HFFc6 (cell line): ENCODE data around the gene DGKZ. TPM values are rescaled to one million over a fixed set of nuclear protein-coding genes. Genes with fewer than 3 reads are reported as not detected.

ENCODE experiments used
- DNase-seq: peaks from one replicate; pipeline ENCODE4 v3.0.0-alpha.2; 2018
- H3K27ac Mint-ChIP-seq: 2 replicates; pipeline ENCODE4 v1.8.0; 2020; ENCODE audit warnings: mild to moderate bottlenecking, mixed read lengths
- H3K27me3 Mint-ChIP-seq: 2 replicates; pipeline ENCODE4 v1.8.0; 2021; ENCODE audit warnings: mild to moderate bottlenecking, moderate library complexity, mixed read lengths; ENCODE audit not compliant: insufficient read depth
- H3K36me3 Mint-ChIP-seq: 2 replicates; pipeline ENCODE4 v1.8.0; 2021; ENCODE audit warnings: low read depth, mixed read lengths
- H3K4me1 Mint-ChIP-seq: 2 replicates; pipeline ENCODE4 v1.8.0; 2020; ENCODE audit warnings: low read depth, mixed read lengths
- H3K4me3 Mint-ChIP-seq: 2 replicates; pipeline ENCODE4 v1.8.0; 2020; ENCODE audit warnings: mild to moderate bottlenecking, moderate library complexity, mixed read lengths
- H3K9me3 Mint-ChIP-seq: 2 replicates; pipeline ENCODE4 v1.8.0; 2020; ENCODE audit warnings: mild to moderate bottlenecking, mixed read lengths
- CTCF ChIP-seq: fragments of 200-600 bp; sonication (generic); IDR thresholded peaks from 2 replicates; pipeline ENCODE4 v1.5.0; 2021; ENCODE audit warnings: antibody characterized with exemption, mild to moderate bottlenecking
- total RNA-seq, 6 experiments: library from RNA; stranded (reverse); fragmentation: NEBNext Ultra II Directional; extraction: Animal tissue kit (Norgen Biotek cat#: 25700); gene quantifications; 2 replicates in 1 of 6; 3 replicates in 5 of 6; pipeline ENCODE4 v1.2.3, GENCODE V29; 2021

DGKZ gene
- total RNA-seq, 6 experiments from 2014 or later = 40.4 to 49.8 (median 46.2) TPM

- TF ChIP-seq CTCF = peak; percentile 97
- peak; percentile 53 for DNase-seq
- no peak overlapping the region; the same call in 1 of the 2 replicates for H3K4me3 Mint-ChIP-seq
- peaks cover 27% of the 10 kb centered on the region for H3K36me3 Mint-ChIP-seq
- peak overlapping the region; percentile 73 for H3K27ac Mint-ChIP-seq
- no peaks in the 10 kb centered on the region for H3K9me3 Mint-ChIP-seq
- H3K4me1 Mint-ChIP-seq = peaks cover 38% of the 10 kb centered on the region
- H3K27me3 Mint-ChIP-seq = peaks cover 2% of the 10 kb centered on the region
Measured at GRCh38 chr11:46308631-46309419, 38.4 kb upstream of the DGKZ start.

- Mint-ChIP-seq H3K27ac (peak overlapping the region; percentile 39), H3K4me3 (no peak overlapping the region), H3K9me3 (no peaks in the 10 kb centered on the region), H3K4me1 (peaks cover 39% of the 10 kb centered on the region), H3K36me3 (peaks cover 29% of the 10 kb centered on the region), H3K27me3 (peaks cover 2% of the 10 kb centered on the region)
- TF ChIP-seq CTCF = no peak
- no peak for DNase-seq
Measured at GRCh38 chr11:46309814-46310259, 37.4 kb upstream of the DGKZ start.

- TF ChIP-seq CTCF = peak; percentile 97
- Mint-ChIP-seq H3K4me3 (no peak overlapping the region), H3K27ac (peak overlapping the region; percentile 62)
Measured at GRCh38 chr11:46315033-46315738, 32.1 kb upstream of the DGKZ start.

GRCh38 chr11:46315783-46316563, 31.3 kb upstream of the DGKZ start:
- TF ChIP-seq CTCF = no peak
- Mint-ChIP-seq H3K36me3 (peaks cover 30% of the 10 kb centered on the region), H3K4me1 (peaks cover 8% of the 10 kb centered on the region), H3K4me3 (no peak overlapping the region), H3K27me3 (peaks cover 12% of the 10 kb centered on the region), H3K27ac (no peak overlapping the region), H3K9me3 (no peaks in the 10 kb centered on the region)
- DNase-seq = no peak

More at GRCh38 chr11:46315033-46315738, 32.1 kb upstream of the DGKZ start:
- Mint-ChIP-seq H3K27me3 (peaks cover 12% of the 10 kb centered on the region), H3K36me3 (peaks cover 25% of the 10 kb centered on the region), H3K9me3 (no peaks in the 10 kb centered on the region), H3K4me1 (peaks cover 12% of the 10 kb centered on the region)
- DNase-seq = peak; percentile 73

GRCh38 chr11:46319074-46319453, 28.2 kb upstream of the DGKZ start:
- H3K27ac Mint-ChIP-seq = no peak overlapping the region
- H3K4me3 Mint-ChIP-seq = no peak overlapping the region

More at GRCh38 chr11:46319074-46319453, 28.2 kb upstream of the DGKZ start:
- H3K9me3 Mint-ChIP-seq = no peaks in the 10 kb centered on the region
- no peak for TF ChIP-seq CTCF
- no peak for DNase-seq
- H3K4me1 Mint-ChIP-seq = peaks cover 13% of the 10 kb centered on the region
- peaks cover 10% of the 10 kb centered on the region for H3K27me3 Mint-ChIP-seq
- H3K36me3 Mint-ChIP-seq = peaks cover 40% of the 10 kb centered on the region
